H1 (cell line): ENCODE measurements around the gene AP1S1. TPM values are rescaled to one million over a fixed set of nuclear protein-coding genes. Genes with fewer than 3 reads are reported as not detected.

Experiments
- CTCF ChIA-PET: fragments of 300-600 bp; sonication (Branson Sonifier 250); formaldehyde crosslinking; loops from one replicate; lab custom pipeline; 2021; ENCODE audit not compliant: partially characterized antibody; lab: Charles Lee
- POLR2A ChIA-PET: fragments of 300-600 bp; sonication (Branson Sonifier 250); formaldehyde crosslinking; loops from one replicate; lab custom pipeline; 2021; ENCODE audit warnings: inconsistent platforms; ENCODE audit not compliant: partially characterized antibody; lab: Charles Lee
- DNase-seq, 2 experiments: peaks; one replicate each; pipeline versions ENCODE4 v3.0.0 to v3.0.0-alpha.2; 2010 to 2022; ENCODE audit warnings: low spot score in 2 of 2, low read depth in 1 of 2, mixed read lengths in 1 of 2
- FAIRE-seq: peaks from 2 replicates; lab custom pipeline; 2011; peaks lifted over from hg19 to GRCh38; lab: Jason Lieb, UNC
- H2AFZ ChIP-seq: 2 replicates; pipeline ENCODE4 v1.8.1; 2012; ENCODE audit warnings: low read length, inconsistent platforms
- H2AK5ac ChIP-seq: 2 replicates; pipeline ENCODE4 v1.6.1; 2013; ENCODE audit warnings: low read depth, low read length
- H2BK120ac ChIP-seq: replicated peaks from 2 replicates; pipeline ENCODE3; 2013; ENCODE audit warnings: low read depth, low read length, inconsistent platforms
- H2BK12ac ChIP-seq: 2 replicates; pipeline ENCODE4 v1.6.1; 2013; ENCODE audit warnings: low read depth, low read length
- H2BK15ac ChIP-seq: 2 replicates; pipeline ENCODE4 v1.6.1; 2013; ENCODE audit warnings: low read length
- H2BK20ac ChIP-seq: 2 replicates; pipeline ENCODE4 v1.6.1; 2013; ENCODE audit warnings: low read length
- H2BK5ac ChIP-seq: 2 replicates; pipeline ENCODE4 v1.6.1; 2013; ENCODE audit warnings: low read depth, low read length
- H3K14ac ChIP-seq: 2 replicates; pipeline ENCODE4 v1.6.1; 2013; ENCODE audit warnings: inconsistent platforms; ENCODE audit not compliant: insufficient read length
- H3K18ac ChIP-seq: 2 replicates; pipeline ENCODE4 v1.6.1; 2013; ENCODE audit warnings: low read length; ENCODE audit errors: extremely low read depth
- H3K23ac ChIP-seq: 2 replicates; pipeline ENCODE4 v1.6.1; 2013; ENCODE audit warnings: inconsistent platforms; ENCODE audit not compliant: insufficient read length
- H3K23me2 ChIP-seq: 2 replicates; pipeline ENCODE4 v1.6.1; 2013; ENCODE audit warnings: low read depth, low read length
- H3K27ac ChIP-seq: 2 replicates; pipeline ENCODE4 v1.6.1; 2011; ENCODE audit warnings: low read depth, low read length, inconsistent platforms
- H3K27me3 ChIP-seq, 4 experiments: replicated peaks in 1 of 4; 1 replicate in 1 of 4; 2 replicates in 3 of 4; pipeline versions ENCODE4 v1.6.1 to v1.8.1; 2011 to 2013; ENCODE audit warnings: low read length in 3 of 4, mild to moderate bottlenecking in 3 of 4, inconsistent platforms in 2 of 4, mixed read lengths in 2 of 4, moderate library complexity in 1 of 4; ENCODE audit not compliant: control insufficient read depth in 3 of 4, insufficient read depth in 3 of 4; ENCODE audit errors: extremely low read depth in 1 of 4
- H3K36me3 ChIP-seq, 4 experiments: 2 replicates each; pipeline versions ENCODE4 v1.6.1 to v1.8.1; 2011 to 2013; ENCODE audit warnings: mild to moderate bottlenecking in 4 of 4, low read length in 3 of 4, moderate library complexity in 2 of 4, control low read depth in 1 of 4, inconsistent platforms in 1 of 4; ENCODE audit not compliant: insufficient read depth in 4 of 4, control insufficient read depth in 2 of 4
- H3K4ac ChIP-seq: replicated peaks from 2 replicates; pipeline ENCODE3; 2013; ENCODE audit warnings: low read length, low read depth, mixed read lengths, inconsistent platforms; ENCODE audit not compliant: insufficient read length
- H3K4me1 ChIP-seq, 4 experiments: replicated peaks in 1 of 4; 1 replicate in 1 of 4; 2 replicates in 3 of 4; pipeline versions ENCODE4 v1.6.1 to v1.8.1; 2011 to 2013; ENCODE audit warnings: low read length in 3 of 4, inconsistent platforms in 2 of 4, mixed read lengths in 1 of 4; ENCODE audit not compliant: insufficient read depth in 4 of 4, control insufficient read depth in 3 of 4
- H3K4me2 ChIP-seq, 2 experiments: 2 replicates each; pipeline versions ENCODE4 v1.6.1 to v1.8.1; 2011 to 2013; ENCODE audit warnings: low read depth in 2 of 2, low read length in 2 of 2, control low read depth in 1 of 2, inconsistent platforms in 1 of 2, mild to moderate bottlenecking in 1 of 2; ENCODE audit not compliant: insufficient read depth in 1 of 2
- H3K4me3 ChIP-seq, 4 experiments: fragments of 200-600, 300-600 bp in 1 of 4; sonication (generic), shearing (Covaris generic), sonication (Bioruptor Twin) in 1 of 4; 2 replicates each; pipeline versions ENCODE4 v1.5.1 to v1.8.1; 2011 to 2016; ENCODE audit warnings: low read length in 4 of 4, low read depth in 3 of 4, control low read depth in 2 of 4, inconsistent platforms in 2 of 4, mild to moderate bottlenecking in 2 of 4, mixed read lengths in 1 of 4, moderate library complexity in 1 of 4; ENCODE audit not compliant: insufficient read depth in 2 of 4; ENCODE audit errors: extremely low read depth in 1 of 4
- H3K56ac ChIP-seq: replicated peaks from 2 replicates; pipeline ENCODE3; 2013; ENCODE audit warnings: low read depth, mild to moderate bottlenecking, mixed read lengths, low read length, inconsistent platforms; ENCODE audit not compliant: insufficient read length
- H3K79me1 ChIP-seq: 2 replicates; pipeline ENCODE4 v1.6.1; 2013; ENCODE audit warnings: low read depth, low read length, control low read depth
- H3K79me2 ChIP-seq, 2 experiments: 2 replicates each; pipeline versions ENCODE4 v1.6.1 to v1.8.1; 2012 to 2013; ENCODE audit warnings: low read length in 2 of 2, mild to moderate bottlenecking in 2 of 2, inconsistent platforms in 1 of 2; ENCODE audit not compliant: insufficient read depth in 2 of 2, control insufficient read depth in 1 of 2
- H3K9ac ChIP-seq, 4 experiments: replicated peaks in 1 of 4; 1 replicate in 1 of 4; 2 replicates in 3 of 4; pipeline versions ENCODE4 v1.6.1 to v1.8.1; 2011 to 2013; ENCODE audit warnings: low read depth in 3 of 4, low read length in 3 of 4, control low read depth in 2 of 4, mild to moderate bottlenecking in 2 of 4, moderate library complexity in 2 of 4, inconsistent platforms in 1 of 4; ENCODE audit errors: extremely low read depth in 1 of 4
- H3K9me3 ChIP-seq, 2 experiments: 2 replicates each; pipeline versions ENCODE4 v1.6.1 to v1.8.1; 2012 to 2013; ENCODE audit warnings: mild to moderate bottlenecking in 2 of 2, moderate library complexity in 2 of 2, control low read depth in 1 of 2, inconsistent platforms in 1 of 2, low read depth in 1 of 2, low read length in 1 of 2, mixed read lengths in 1 of 2; ENCODE audit not compliant: insufficient read depth in 2 of 2
- H4K20me1 ChIP-seq, 2 experiments: replicated peaks in 1 of 2; 2 replicates each; pipeline versions ENCODE3 to v1.8.1; 2011 to 2013; ENCODE audit warnings: inconsistent platforms in 2 of 2, low read length in 2 of 2, mild to moderate bottlenecking in 1 of 2; ENCODE audit not compliant: insufficient read depth in 2 of 2, control insufficient read depth in 1 of 2
- H4K5ac ChIP-seq: 2 replicates; pipeline ENCODE4 v1.6.1; 2013; ENCODE audit warnings: low read length, low read depth, mixed read lengths, inconsistent platforms; ENCODE audit not compliant: insufficient read length
- H4K8ac ChIP-seq: 2 replicates; pipeline ENCODE4 v1.8.0; 2013; ENCODE audit warnings: mild to moderate bottlenecking, moderate library complexity, low read length, inconsistent platforms; ENCODE audit not compliant: insufficient read depth; ENCODE audit errors: extremely low read depth
- H4K91ac ChIP-seq: replicated peaks from 2 replicates; pipeline ENCODE3; 2013; ENCODE audit warnings: low read length, mixed read lengths, inconsistent platforms; ENCODE audit not compliant: insufficient read length
- ASH2L ChIP-seq: fragments of 200-600, 300-600 bp; sonication (generic); IDR thresholded peaks from one replicate; pipeline ENCODE4 v1.7.1; 2017; ENCODE audit warnings: low read length
- E2F6 ChIP-seq: IDR thresholded peaks from 2 replicates; pipeline ENCODE4 v1.6.1; 2012; ENCODE audit warnings: inconsistent platforms
- JUND ChIP-seq: IDR thresholded peaks from 2 replicates; pipeline ENCODE4 v1.6.1; 2011; ENCODE audit warnings: mild to moderate bottlenecking, improper control_type of control experiment, low read length
- KDM4A ChIP-seq: IDR thresholded peaks from one replicate; pipeline ENCODE4 v1.7.1; 2012; ENCODE audit warnings: low read depth, mild to moderate bottlenecking, moderate library complexity, low read length, inconsistent platforms; ENCODE audit not compliant: severe bottlenecking
- RAD21 ChIP-seq, 2 experiments: IDR thresholded peaks in 1 of 2; conservative IDR thresholded peaks in 1 of 2; 2 replicates each; pipeline ENCODE4 v1.6.1; 2011; ENCODE audit warnings: low read depth in 2 of 2, low read length in 2 of 2, improper control_type of control experiment in 1 of 2, inconsistent platforms in 1 of 2, mild to moderate bottlenecking in 1 of 2, moderate library complexity in 1 of 2
- SAP30 ChIP-seq: fragments of 300-600 bp; sonication (generic); IDR thresholded peaks from 2 replicates; pipeline ENCODE4 v1.7.1; 2012; ENCODE audit warnings: low read length, moderate library complexity, mild to moderate bottlenecking, inconsistent platforms; ENCODE audit not compliant: insufficient read depth, insufficient replicate concordance
- SIN3A ChIP-seq, 2 experiments: IDR thresholded peaks in 1 of 2; conservative IDR thresholded peaks in 1 of 2; 2 replicates each; pipeline ENCODE4 v1.6.1; 2011 to 2012; ENCODE audit warnings: low read length in 2 of 2, improper control_type of control experiment in 1 of 2, low read depth in 1 of 2, mild to moderate bottlenecking in 1 of 2
- SP1 ChIP-seq: IDR thresholded peaks from 2 replicates; pipeline ENCODE4 v1.6.1; 2011; ENCODE audit warnings: low read depth, low read length
- SUZ12 ChIP-seq: fragments of 200-600 bp; sonication (generic); IDR thresholded peaks from 2 replicates; pipeline ENCODE4 v1.6.1; 2012; ENCODE audit warnings: mild to moderate bottlenecking, inconsistent platforms, low read length, moderate library complexity, mixed read lengths
- WGBS, 2 experiments: shearing (Covaris generic) in 1 of 2; methylation state at CpG; one replicate each; pipeline versions ENCODE4 v1.1.6 to v1.1.7; 2013 to 2015; ENCODE audit warnings: low lambda C conversion rate in 2 of 2, mixed read lengths in 2 of 2, inconsistent platforms in 1 of 2, low coverage in 1 of 2, missing lambda C conversion rate in 1 of 2; ENCODE audit not compliant: insufficient replicate concordance in 2 of 2, insufficient coverage in 1 of 2, insufficient read length in 1 of 2; ENCODE audit errors: extremely low coverage in 1 of 2, missing lambda C conversion rate in 1 of 2; 5-methylcytosine and 5-hydroxymethylcytosine counted together
- polyA plus RNA-seq, 7 experiments: library from polyadenylated mRNA; depleted of rRNA in 3 of 7; stranded (reverse) in 5 of 7; unstranded in 2 of 7; fragments of >200 nt in 5 of 7; fragments of 200-250 nt in 2 of 7; gene quantifications; 1 replicate in 5 of 7; 2 replicates in 1 of 7; 4 replicates in 1 of 7; pipeline versions ENCODE4 v1.2.1 to v1.2.3, GENCODE V29; 2011 to 2013; ENCODE audit warnings: missing spikeins in 2 of 7, mixed read lengths in 2 of 7
- total RNA-seq: library from RNA; stranded (reverse); fragmentation: NEBNext Ultra II Directional; extraction: Animal tissue kit (Norgen Biotek cat#: 25700); gene quantifications from 2 replicates; pipeline ENCODE4 v1.2.1, GENCODE V29; 2021
- TF ChIP-seq, protein P1 (sequence below): IDR thresholded peaks from 2 replicates; pipeline ENCODE4 v1.6.1; 2012; ENCODE audit warnings: inconsistent platforms

AP1S1 gene
- total and polyA plus RNA-seq, 2 of the 8 experiments (the other 6 are each of a cell fraction or from before 2014, with no cell fraction given), result 56.1 to 59.3 TPM

DNA sequence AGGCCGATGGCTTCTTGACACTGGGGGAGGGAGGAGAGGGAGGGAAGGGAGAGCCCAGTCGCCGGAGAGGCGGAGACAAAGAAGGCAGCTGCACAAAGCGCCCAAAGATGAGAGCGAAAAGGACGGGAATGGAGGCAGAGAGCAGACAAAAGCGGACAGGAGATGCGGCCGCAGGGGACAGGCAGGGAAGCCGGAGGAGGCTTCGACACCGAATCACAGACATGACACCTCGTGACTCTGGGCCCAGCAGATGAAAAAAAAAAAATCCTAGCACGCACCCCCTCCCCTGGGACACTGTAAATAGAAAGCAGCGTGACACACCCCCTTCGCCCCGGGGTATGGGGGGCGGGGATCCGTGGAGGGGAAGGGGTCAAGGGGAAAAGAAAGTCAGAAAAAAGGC lies 24.8 kb downstream of the AP1S1 start:
- no peak overlapping the region for H3K27ac ChIP-seq
- H4K20me1 ChIP-seq, result no peaks in the 10 kb centered on the region
- H3K27me3 ChIP-seq, result peaks cover 26 to 69% (median 60%) of the 10 kb centered on the region in 4 experiments
- H2BK5ac ChIP-seq, result no peak overlapping the region
- H4K91ac ChIP-seq, result no peak overlapping the region
- H3K9me3 ChIP-seq, result no peaks in the 10 kb centered on the region
- H2BK20ac ChIP-seq, result no peak overlapping the region
- no peak overlapping the region; the same call in 1 of the 2 replicates for H3K18ac ChIP-seq
- no peak for FAIRE-seq
- H3K36me3 ChIP-seq, result no peaks in the 10 kb centered on the region
- no peak overlapping the region for H2BK15ac ChIP-seq
- H3K4me3 ChIP-seq, result peak overlapping the region; percentile 48 to 77 (median 68)
- H3K79me1 ChIP-seq, result no peaks in the 10 kb centered on the region
- DNase-seq, result no peak
- no peaks in the 10 kb centered on the region for H3K79me2 ChIP-seq
- no peak overlapping the region for H3K9ac ChIP-seq
- ChIA-PET POLR2A (interaction anchor here (0.7 kb wide), 1 partner anchor 23 kb away, joined by 4 read pairs; no protein-coding TSS in a partner anchor), CTCF (interaction anchor here (0.6 to 1.1 kb wide), 4 partner anchors 10 to 36 kb away, joined by 3 to 5 read pairs (median 4); no protein-coding TSS in a partner anchor)
- H3K4me2 ChIP-seq, result peak overlapping the region; percentile 90
- no peak overlapping the region for H2AK5ac ChIP-seq
- H3K23me2 ChIP-seq, result peaks cover 22% of the 10 kb centered on the region
- TF ChIP-seq SUZ12 (no peak), SAP30 (peak; percentile 61), RAD21 (IDR thresholded peaks at IDR 0.05 in 1 of 2, conservative IDR thresholded peaks at IDR 0.05 in 1 of 2; ENCODE audit: low read depth in 2 of 2, low read length in 2 of 2) (no peak), KDM4A (peak; percentile 49), JUND (no peak), ASH2L (peak; percentile 28), SIN3A (conservative IDR thresholded peaks at IDR 0.05 in 1 of 2, IDR thresholded peaks at IDR 0.05 in 1 of 2; ENCODE audit: low read depth in 1 of 2, low read length in 2 of 2) (peak in 1 of 2 experiments; percentile 49; a peak in 1 of 4 replicates), SP1 (no peak), E2F6 (peak; percentile 44; the same call in 1 of the 2 replicates)
- TF ChIP-seq, protein P1, sequence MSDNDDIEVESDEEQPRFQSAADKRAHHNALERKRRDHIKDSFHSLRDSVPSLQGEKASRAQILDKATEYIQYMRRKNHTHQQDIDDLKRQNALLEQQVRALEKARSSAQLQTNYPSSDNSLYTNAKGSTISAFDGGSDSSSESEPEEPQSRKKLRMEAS, result peak; percentile 37; the same call in 1 of the 2 replicates
- H3K4me1 ChIP-seq, result peaks cover 0 to 9% (median 6%) of the 10 kb centered on the region in 4 experiments; a peak in 6 of 7 replicates
- H3K56ac ChIP-seq, result no peak overlapping the region
- no peak overlapping the region for H3K23ac ChIP-seq
- 0 out of 2 replicates have a peak overlapping the region, but pooled peaks have one; percentile 40 for H2AFZ ChIP-seq
- H3K4ac ChIP-seq, result no peak overlapping the region
- H3K14ac ChIP-seq, result no peak overlapping the region
- no peak overlapping the region for H4K5ac ChIP-seq
- no peak overlapping the region for H2BK12ac ChIP-seq
- H4K8ac ChIP-seq, result no peak overlapping the region
- WGBS, 2 experiments, result 3% methylated on average over 13 of the region's 20 CpGs; no CpG with 5 or more reads in 1 of the 2 experiments
- no peak overlapping the region for H2BK120ac ChIP-seq
